ENCODE measurements around the gene SFN.

DNA sequence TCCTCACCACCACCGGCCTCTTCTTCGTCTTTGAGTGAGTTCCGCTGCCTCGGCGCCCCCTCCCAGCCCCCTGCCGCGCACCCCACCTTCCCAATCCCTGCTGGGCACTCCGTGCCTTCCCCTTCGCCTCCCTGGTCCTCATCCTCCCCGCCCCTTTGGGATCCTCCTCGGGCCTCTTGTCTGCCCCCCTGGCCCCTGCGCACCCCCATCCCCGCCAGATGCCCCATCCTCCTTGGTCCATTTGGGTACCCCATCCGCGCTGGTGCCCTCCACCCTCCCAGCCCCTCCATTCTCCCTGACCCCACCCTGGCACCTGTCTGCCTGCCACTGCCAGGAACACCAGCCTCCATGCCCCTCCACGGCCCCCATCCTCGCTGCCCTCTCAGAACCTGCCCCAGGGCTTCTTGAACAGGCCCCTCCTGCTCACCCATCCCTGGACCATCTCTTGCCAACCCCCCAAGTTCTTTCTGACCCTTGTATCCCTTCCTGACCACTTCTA, 35.8 kb upstream of the SFN start:
- TF ChIP-seq, protein P1, sequence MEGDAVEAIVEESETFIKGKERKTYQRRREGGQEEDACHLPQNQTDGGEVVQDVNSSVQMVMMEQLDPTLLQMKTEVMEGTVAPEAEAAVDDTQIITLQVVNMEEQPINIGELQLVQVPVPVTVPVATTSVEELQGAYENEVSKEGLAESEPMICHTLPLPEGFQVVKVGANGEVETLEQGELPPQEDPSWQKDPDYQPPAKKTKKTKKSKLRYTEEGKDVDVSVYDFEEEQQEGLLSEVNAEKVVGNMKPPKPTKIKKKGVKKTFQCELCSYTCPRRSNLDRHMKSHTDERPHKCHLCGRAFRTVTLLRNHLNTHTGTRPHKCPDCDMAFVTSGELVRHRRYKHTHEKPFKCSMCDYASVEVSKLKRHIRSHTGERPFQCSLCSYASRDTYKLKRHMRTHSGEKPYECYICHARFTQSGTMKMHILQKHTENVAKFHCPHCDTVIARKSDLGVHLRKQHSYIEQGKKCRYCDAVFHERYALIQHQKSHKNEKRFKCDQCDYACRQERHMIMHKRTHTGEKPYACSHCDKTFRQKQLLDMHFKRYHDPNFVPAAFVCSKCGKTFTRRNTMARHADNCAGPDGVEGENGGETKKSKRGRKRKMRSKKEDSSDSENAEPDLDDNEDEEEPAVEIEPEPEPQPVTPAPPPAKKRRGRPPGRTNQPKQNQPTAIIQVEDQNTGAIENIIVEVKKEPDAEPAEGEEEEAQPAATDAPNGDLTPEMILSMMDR (conservative IDR thresholded peaks at IDR 0.05; ENCODE audit: low read length), result no peak
- TF ChIP-seq EZH2phosphoT487 (IDR thresholded peaks at IDR 0.05; ENCODE audit: borderline replicate concordance), result no peak

Measured in Loucy (cell line).